ENCODE measurements around the gene OSBPL3. TPM values are rescaled to one million over a fixed set of nuclear protein-coding genes. Genes with fewer than 3 reads are reported as not detected.

The OSBPL3 gene
- total RNA-seq, 4 donors from 2014 or later, result 3.1 to 7.0 (median 5.3) TPM

GRCh38 chr7:24956021-24956420 is 24.0 kb downstream of the OSBPL3 start:
- no peak overlapping the region for H3K27ac ChIP-seq

GRCh38 chr7:24955313-24955712 is 24.7 kb downstream of the OSBPL3 start:
- in situ Hi-C loops (cut with MboI; ENCODE audit: low sequenced_read_pairs in 4 of 4), result no loop called here
- intact Hi-C loops (cut with DNase I; ENCODE audit: low total_unique reads), result no loop called here
- Histone ChIP-seq H3K9me3 (no peaks in the 10 kb centered on the region), H3K27me3 (no peaks in the 10 kb centered on the region), H3K4me1 (no peaks in the 10 kb centered on the region), H3K4me3 (no peak overlapping the region), H3K27ac (no peak overlapping the region), H3K36me3 (no peaks in the 10 kb centered on the region)
- DNase-seq (no peak), ATAC-seq (no peak)
- no peak for TF ChIP-seq POLR2A (IDR thresholded peaks at IDR 0.05)
- TF ChIP-seq CTCF (IDR thresholded peaks at IDR 0.05 in 4 of 5, conservative IDR thresholded peaks at IDR 0.05 in 1 of 5), result no peak

More at GRCh38 chr7:24956021-24956420, 24.0 kb downstream of the OSBPL3 start:
- in situ Hi-C loops (cut with MboI; ENCODE audit: low sequenced_read_pairs in 4 of 4), result no loop called here
- Histone ChIP-seq H3K4me1 (no peaks in the 10 kb centered on the region), H3K36me3 (no peaks in the 10 kb centered on the region), H3K27me3 (no peaks in the 10 kb centered on the region), H3K4me3 (no peak overlapping the region), H3K9me3 (no peaks in the 10 kb centered on the region)
- ATAC-seq, result no peak
- intact Hi-C loops (cut with DNase I; ENCODE audit: low total_unique reads), result no loop called here
- DNase-seq, result no peak
- TF ChIP-seq CTCF (IDR thresholded peaks at IDR 0.05 in 4 of 5, conservative IDR thresholded peaks at IDR 0.05 in 1 of 5) (no peak), POLR2A (IDR thresholded peaks at IDR 0.05) (no peak)

- in situ Hi-C loops (cut with MboI; ENCODE audit: low sequenced_read_pairs in 4 of 4), result no loop called here
- H3K27me3 ChIP-seq, result no peaks in the 10 kb centered on the region
These were observed 27.5 kb downstream of the OSBPL3 start for GRCh38 chr7:24952464-24952863.

GRCh38 chr7:24951441-24951980 is 28.5 kb downstream of the OSBPL3 start:
- ATAC-seq (no peak), DNase-seq (no peak)
- H3K27me3 ChIP-seq, result no peaks in the 10 kb centered on the region
- H3K4me3 ChIP-seq, result no peak overlapping the region
- intact Hi-C loops (cut with DNase I; ENCODE audit: low total_unique reads), result no loop called here
- H3K9me3 ChIP-seq, result no peaks in the 10 kb centered on the region
- no peak overlapping the region for H3K27ac ChIP-seq
- in situ Hi-C loops (cut with MboI; ENCODE audit: low sequenced_read_pairs in 4 of 4), result no loop called here
- no peaks in the 10 kb centered on the region for H3K36me3 ChIP-seq
- TF ChIP-seq POLR2A (IDR thresholded peaks at IDR 0.05) (no peak), CTCF (IDR thresholded peaks at IDR 0.05 in 4 of 5, conservative IDR thresholded peaks at IDR 0.05 in 1 of 5) (no peak)
- no peaks in the 10 kb centered on the region for H3K4me1 ChIP-seq

More at GRCh38 chr7:24952464-24952863, 27.5 kb downstream of the OSBPL3 start:
- Histone ChIP-seq H3K4me3 (no peak overlapping the region), H3K4me1 (no peaks in the 10 kb centered on the region), H3K27ac (no peak overlapping the region), H3K36me3 (no peaks in the 10 kb centered on the region), H3K9me3 (no peaks in the 10 kb centered on the region)
- DNase-seq (no peak), ATAC-seq (no peak)
- intact Hi-C loops (cut with DNase I; ENCODE audit: low total_unique reads), result no loop called here
- TF ChIP-seq CTCF (IDR thresholded peaks at IDR 0.05 in 4 of 5, conservative IDR thresholded peaks at IDR 0.05 in 1 of 5) (no peak), POLR2A (IDR thresholded peaks at IDR 0.05) (no peak)

GRCh38 chr7:24949884-24950283 is 30.1 kb downstream of the OSBPL3 start:
- H3K9me3 ChIP-seq, result no peaks in the 10 kb centered on the region
- no peak overlapping the region for H3K4me3 ChIP-seq
- H3K27ac ChIP-seq, result no peak overlapping the region
- no peaks in the 10 kb centered on the region for H3K27me3 ChIP-seq
- ATAC-seq, result no peak
- intact Hi-C loops (cut with DNase I; ENCODE audit: low total_unique reads) (no loop called here), in situ Hi-C loops (cut with MboI; ENCODE audit: low sequenced_read_pairs in 4 of 4) (no loop called here)
- H3K4me1 ChIP-seq, result no peaks in the 10 kb centered on the region
- TF ChIP-seq POLR2A (IDR thresholded peaks at IDR 0.05) (no peak), CTCF (IDR thresholded peaks at IDR 0.05 in 4 of 5, conservative IDR thresholded peaks at IDR 0.05 in 1 of 5) (no peak)
- H3K36me3 ChIP-seq, result no peaks in the 10 kb centered on the region
- no peak for DNase-seq

All from gastrocnemius medialis (tissue), 4 donors.